Measurements from ENCODE around the gene DNAJC27. TPM values are rescaled to one million over a fixed set of nuclear protein-coding genes. Genes with fewer than 3 reads are reported as not detected.

DNAJC27 gene
- total and polyA plus RNA-seq, 2 of the 13 experiments (the other 11 are each of a cell fraction or from before 2014, with no cell fraction given): 3.1 to 3.7 TPM

GRCh38 chr2:24971536-24972314 lies at the start of gene DNAJC27 (continued):
- TF ChIP-seq PLSCR1 (CRISPR knock-in tag; IDR thresholded peaks at IDR 0.05; ENCODE audit: borderline replicate concordance) (no peak), ZMYM2 (CRISPR knock-in tag; IDR thresholded peaks at IDR 0.05) (peak; percentile 73; the same call in 1 of the 2 replicates), EEA1 (CRISPR knock-in tag; IDR thresholded peaks at IDR 0.05; ENCODE audit: borderline replicate concordance) (peak; percentile 71; the same call in 1 of the 2 replicates), ZNF891 (CRISPR knock-in tag; IDR thresholded peaks at IDR 0.05) (no peak; the same call in none of the 2 replicates), ZNF205 (CRISPR knock-in tag; IDR thresholded peaks at IDR 0.05) (no peak; the same call in 1 of the 2 replicates), ZMAT5 (CRISPR knock-in tag; IDR thresholded peaks at IDR 0.05; ENCODE audit: borderline replicate concordance, low read depth) (no peak), ZNF335 (CRISPR knock-in tag; IDR thresholded peaks at IDR 0.05) (no peak; the same call in none of the 2 replicates), CREM (IDR thresholded peaks at IDR 0.05) (peak; percentile 95), CREM (CRISPR knock-in tag; IDR thresholded peaks at IDR 0.05) (peak; percentile 77), CENPX (CRISPR knock-in tag; IDR thresholded peaks at IDR 0.05) (no peak), ZNF383 (CRISPR knock-in tag; IDR thresholded peaks at IDR 0.05; ENCODE audit: borderline replicate concordance) (no peak), NFRKB (IDR thresholded peaks at IDR 0.05) (no peak), POLR2A (IDR thresholded peaks at IDR 0.05; ENCODE audit: insufficient read depth in 1 of 2, low read depth in 2 of 2, low read length in 2 of 2) (peak; percentile 95), SYNCRIP (IDR thresholded peaks at IDR 0.05; ENCODE audit: insufficient read depth, low read depth, low read length) (no peak), ZNF660 (CRISPR knock-in tag; IDR thresholded peaks at IDR 0.05; ENCODE audit: borderline replicate concordance, low read depth) (no peak), ZNF709 (CRISPR knock-in tag; IDR thresholded peaks at IDR 0.05) (no peak; the same call in 1 of the 2 replicates), HIC2 (CRISPR knock-in tag; IDR thresholded peaks at IDR 0.05; ENCODE audit: low read depth) (peak; percentile 57; the same call in 1 of the 2 replicates), FOXM1 (CRISPR knock-in tag; IDR thresholded peaks at IDR 0.05) (no peak), RNF219 (CRISPR knock-in tag; IDR thresholded peaks at IDR 0.05) (0 out of 2 replicates have a peak, but pooled peaks have one; percentile 4), TOE1 (CRISPR knock-in tag; IDR thresholded peaks at IDR 0.05) (no peak; the same call in 1 of the 2 replicates), SIX1 (CRISPR knock-in tag; IDR thresholded peaks at IDR 0.05; ENCODE audit: borderline replicate concordance) (peak; percentile 30; the same call in 1 of the 2 replicates), CBX1 (IDR thresholded peaks at IDR 0.05; ENCODE audit: low read depth) (peak; percentile 92), ARNT (IDR thresholded peaks at IDR 0.05) (no peak), ZNF510 (CRISPR knock-in tag; IDR thresholded peaks at IDR 0.05; ENCODE audit: low read depth) (peak; percentile 49; the same call in 1 of the 2 replicates), NCOA5 (CRISPR knock-in tag; IDR thresholded peaks at IDR 0.05) (no peak), IKZF4 (CRISPR knock-in tag; IDR thresholded peaks at IDR 0.05; ENCODE audit: borderline replicate concordance, low read depth, not compliant biosample characterization) (no peak), ZZZ3 (CRISPR knock-in tag; IDR thresholded peaks at IDR 0.05; ENCODE audit: borderline replicate concordance) (peak; percentile 78; the same call in 1 of the 2 replicates)
